Gastrocnemius medialis (tissue), 4 donors: Measurements from ENCODE around the gene DMRTA2.

ENCODE experiments used
- POLR2A ChIP-seq, 2 donors: fragments of 450-650 bp; IDR thresholded peaks; one replicate each; pipeline ENCODE4 v1.6.1; 2017; ENCODE audit warnings: antibody characterized with exemption in 2 of 2, mild to moderate bottlenecking in 2 of 2, moderate library complexity in 2 of 2
- TF ChIP-seq, protein P1 (sequence below), 5 experiments: fragments of 450-650 bp in 3 of 5; fragments of 200-600 bp in 2 of 5; sonication (generic) in 2 of 5; IDR thresholded peaks in 4 of 5; conservative IDR thresholded peaks in 1 of 5; 1 replicate in 4 of 5; 2 replicates in 1 of 5; pipeline ENCODE4 v1.5.1; 2016 to 2019; ENCODE audit warnings: antibody characterized with exemption in 5 of 5, mild to moderate bottlenecking in 3 of 5, moderate library complexity in 3 of 5

GRCh38 chr1:50378770-50379169 is 44.5 kb downstream of the DMRTA2 start:
- TF ChIP-seq, protein P1, sequence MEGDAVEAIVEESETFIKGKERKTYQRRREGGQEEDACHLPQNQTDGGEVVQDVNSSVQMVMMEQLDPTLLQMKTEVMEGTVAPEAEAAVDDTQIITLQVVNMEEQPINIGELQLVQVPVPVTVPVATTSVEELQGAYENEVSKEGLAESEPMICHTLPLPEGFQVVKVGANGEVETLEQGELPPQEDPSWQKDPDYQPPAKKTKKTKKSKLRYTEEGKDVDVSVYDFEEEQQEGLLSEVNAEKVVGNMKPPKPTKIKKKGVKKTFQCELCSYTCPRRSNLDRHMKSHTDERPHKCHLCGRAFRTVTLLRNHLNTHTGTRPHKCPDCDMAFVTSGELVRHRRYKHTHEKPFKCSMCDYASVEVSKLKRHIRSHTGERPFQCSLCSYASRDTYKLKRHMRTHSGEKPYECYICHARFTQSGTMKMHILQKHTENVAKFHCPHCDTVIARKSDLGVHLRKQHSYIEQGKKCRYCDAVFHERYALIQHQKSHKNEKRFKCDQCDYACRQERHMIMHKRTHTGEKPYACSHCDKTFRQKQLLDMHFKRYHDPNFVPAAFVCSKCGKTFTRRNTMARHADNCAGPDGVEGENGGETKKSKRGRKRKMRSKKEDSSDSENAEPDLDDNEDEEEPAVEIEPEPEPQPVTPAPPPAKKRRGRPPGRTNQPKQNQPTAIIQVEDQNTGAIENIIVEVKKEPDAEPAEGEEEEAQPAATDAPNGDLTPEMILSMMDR (IDR thresholded peaks at IDR 0.05 in 4 of 5, conservative IDR thresholded peaks at IDR 0.05 in 1 of 5): no peak
- TF ChIP-seq POLR2A (IDR thresholded peaks at IDR 0.05): no peak
